GM21717 (cell line): ENCODE measurements around the gene PLCB3.

Experiments used
- ATAC-seq: cut with Tn5 transposase; IDR thresholded peaks from one replicate; pipeline ENCODE4 v1.9.1; 2021; ENCODE audit warnings: mild to moderate bottlenecking, moderate library complexity; ENCODE audit not compliant: unreplicated experiment

PLCB3 gene

GRCh38 chr11:64285885-64286800, 34.8 kb downstream of the PLCB3 start:
- ATAC-seq, result no peak

- no peak for ATAC-seq
Measured at GRCh38 chr11:64286801-64287159, 35.5 kb downstream of the PLCB3 start.

- no peak for ATAC-seq
Measured at GRCh38 chr11:64287676-64288352, 36.5 kb downstream of the PLCB3 start.

GRCh38 chr11:64288353-64288750, 37.0 kb downstream of the PLCB3 start:
- no peak for ATAC-seq

GRCh38 chr11:64289002-64289564, 37.8 kb downstream of the PLCB3 start:
- no peak for ATAC-seq

- no peak for ATAC-seq
Measured at GRCh38 chr11:64290352-64291261, 39.3 kb downstream of the PLCB3 start.

GRCh38 chr11:64291262-64291751, 40.0 kb downstream of the PLCB3 start, which contains the start of gene KCNK4:
Gene KCNK4, plus strand, starts transcription at chr11:64291302. Its CDS starts 1,717 bp downstream, at chr11:64293019.
- no peak for ATAC-seq

GRCh38 chr11:64291752-64292459, 40.6 kb downstream of the PLCB3 start:
- ATAC-seq, result no peak

GRCh38 chr11:64292460-64293254, 41.3 kb downstream of the PLCB3 start:
- no peak for ATAC-seq

- ATAC-seq, result no peak
Measured at GRCh38 chr11:64294774-64295173, 43.4 kb downstream of the PLCB3 start.

GRCh38 chr11:64295760-64296159, 44.4 kb downstream of the PLCB3 start:
- no peak for ATAC-seq

GRCh38 chr11:64296236-64296635, 44.9 kb downstream of the PLCB3 start:
- no peak for ATAC-seq

- ATAC-seq, result no peak
Measured at GRCh38 chr11:64296830-64297698, 45.7 kb downstream of the PLCB3 start.

GRCh38 chr11:64297699-64298358, 46.5 kb downstream of the PLCB3 start:
- ATAC-seq, result no peak

GRCh38 chr11:64298966-64299846, 47.9 kb downstream of the PLCB3 start:
- ATAC-seq, result no peak

- no peak for ATAC-seq
Measured at GRCh38 chr11:64299847-64300648, 48.7 kb downstream of the PLCB3 start, which contains the start of gene CATSPERZ. Gene CATSPERZ, plus strand, starts transcription at chr11:64300358. Its CDS starts 53 bp downstream, at chr11:64300411.
